ENCODE measurements around the gene TRIM65.
A peak's percentile ranks its signal among the peaks of the same experiment; 100 is the strongest.
"Not testable (repeated sequence)": the region's sequence is repeated elsewhere in the genome, so short reads cannot be mapped to it uniquely, and the experiment has no call there.

The TRIM65 gene

GRCh38 chr17:75895370-75896155 is 1.2 kb downstream of the TRIM65 start:
- DNase-seq: no peak

- DNase-seq: no peak
Observed at GRCh38 chr17:75894049-75894733, 2.6 kb downstream of the TRIM65 start.

- DNase-seq: no peak
Observed at GRCh38 chr17:75893305-75894048, 3.3 kb downstream of the TRIM65 start.

GRCh38 chr17:75892556-75893224 is 4.1 kb downstream of the TRIM65 start:
- no peak for DNase-seq

GRCh38 chr17:75891605-75892555 is 4.9 kb downstream of the TRIM65 start:
- no peak for DNase-seq

- DNase-seq: no peak
Observed at GRCh38 chr17:75891022-75891604, 5.6 kb downstream of the TRIM65 start.

- DNase-seq: no peak
Observed at GRCh38 chr17:75889454-75889853, 7.3 kb downstream of the TRIM65 start.

GRCh38 chr17:75888484-75888883 is 8.3 kb downstream of the TRIM65 start:
- DNase-seq: no peak

GRCh38 chr17:75885860-75886259 is 10.9 kb downstream of the TRIM65 start:
- not testable (repeated sequence) for DNase-seq

- DNase-seq: no peak
Observed at GRCh38 chr17:75885431-75885830, 11.3 kb downstream of the TRIM65 start.

- no peak for DNase-seq
Observed at GRCh38 chr17:75881678-75882454, 14.9 kb downstream of the TRIM65 start.

GRCh38 chr17:75880266-75880665 is 16.5 kb downstream of the TRIM65 start:
- DNase-seq: no peak

GRCh38 chr17:75878174-75878998 is 18.4 kb downstream of the TRIM65 start, which contains the start of gene TRIM47:
Gene TRIM47 (minus strand): TSS chr17:75878581. CDS start chr17:75878548, 33 bp downstream.
- no peak for DNase-seq

GRCh38 chr17:75877752-75878173 is 19.0 kb downstream of the TRIM65 start:
- DNase-seq: peak; percentile 51

- no peak for DNase-seq
Observed at GRCh38 chr17:75876938-75877751, 19.6 kb downstream of the TRIM65 start.

- DNase-seq: no peak
Observed at GRCh38 chr17:75876190-75876937, 20.4 kb downstream of the TRIM65 start.

- no peak for DNase-seq
Observed at GRCh38 chr17:75875940-75876189, 20.9 kb downstream of the TRIM65 start.

Measured in NCI-H526 treated with DMSO at 0.1 percent for 48 hours (cell line).